BE2C (cell line): ENCODE data around the gene RASL11A.
"Not testable (repeated sequence)": the region's sequence is repeated elsewhere in the genome, so short reads cannot be mapped to it uniquely, and the experiment has no call there.

Experiments
- DNase-seq: peaks from one replicate; pipeline ENCODE4 v3.0.0-alpha.2; 2020
- H3K27me3 ChIP-seq: fragments of 250-450 bp; sonication (Bioruptor Pico); 2 replicates; pipeline ENCODE4 v1.5.1; 2020; ENCODE audit warnings: mild to moderate bottlenecking
- H3K36me3 ChIP-seq: fragments of 250-450 bp; sonication (Bioruptor Pico); 2 replicates; pipeline ENCODE4 v1.5.1; 2020; ENCODE audit warnings: mild to moderate bottlenecking
- H3K4me1 ChIP-seq: fragments of 250-450 bp; sonication (Bioruptor Pico); 2 replicates; pipeline ENCODE4 v1.5.1; 2020
- H3K4me3 ChIP-seq: 2 replicates; pipeline ENCODE4 v1.5.1; 2011; ENCODE audit warnings: low read depth, low read length
- H3K9me3 ChIP-seq: fragments of 250-450 bp; sonication (Bioruptor Pico); 2 replicates; pipeline ENCODE4 v1.5.1; 2020
- TF ChIP-seq, protein P1 (sequence below): IDR thresholded peaks from 2 replicates; pipeline ENCODE4 v1.5.1; 2012; ENCODE audit warnings: mild to moderate bottlenecking, low read depth, low read length

RASL11A gene

GRCh38 chr13:27281420-27281819, 10.8 kb downstream of the RASL11A start:
- Histone ChIP-seq H3K4me1 (no peaks in the 10 kb centered on the region), H3K4me3 (no peak overlapping the region), H3K27me3 (no peaks in the 10 kb centered on the region), H3K9me3 (no peaks in the 10 kb centered on the region), H3K36me3 (no peaks in the 10 kb centered on the region)
- no peak for DNase-seq
- TF ChIP-seq, protein P1, sequence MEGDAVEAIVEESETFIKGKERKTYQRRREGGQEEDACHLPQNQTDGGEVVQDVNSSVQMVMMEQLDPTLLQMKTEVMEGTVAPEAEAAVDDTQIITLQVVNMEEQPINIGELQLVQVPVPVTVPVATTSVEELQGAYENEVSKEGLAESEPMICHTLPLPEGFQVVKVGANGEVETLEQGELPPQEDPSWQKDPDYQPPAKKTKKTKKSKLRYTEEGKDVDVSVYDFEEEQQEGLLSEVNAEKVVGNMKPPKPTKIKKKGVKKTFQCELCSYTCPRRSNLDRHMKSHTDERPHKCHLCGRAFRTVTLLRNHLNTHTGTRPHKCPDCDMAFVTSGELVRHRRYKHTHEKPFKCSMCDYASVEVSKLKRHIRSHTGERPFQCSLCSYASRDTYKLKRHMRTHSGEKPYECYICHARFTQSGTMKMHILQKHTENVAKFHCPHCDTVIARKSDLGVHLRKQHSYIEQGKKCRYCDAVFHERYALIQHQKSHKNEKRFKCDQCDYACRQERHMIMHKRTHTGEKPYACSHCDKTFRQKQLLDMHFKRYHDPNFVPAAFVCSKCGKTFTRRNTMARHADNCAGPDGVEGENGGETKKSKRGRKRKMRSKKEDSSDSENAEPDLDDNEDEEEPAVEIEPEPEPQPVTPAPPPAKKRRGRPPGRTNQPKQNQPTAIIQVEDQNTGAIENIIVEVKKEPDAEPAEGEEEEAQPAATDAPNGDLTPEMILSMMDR: peak; percentile 20; the same call in 1 of the 2 replicates

- no peak for DNase-seq
Measured at GRCh38 chr13:27283906-27284493, 13.4 kb downstream of the RASL11A start.

DNA sequence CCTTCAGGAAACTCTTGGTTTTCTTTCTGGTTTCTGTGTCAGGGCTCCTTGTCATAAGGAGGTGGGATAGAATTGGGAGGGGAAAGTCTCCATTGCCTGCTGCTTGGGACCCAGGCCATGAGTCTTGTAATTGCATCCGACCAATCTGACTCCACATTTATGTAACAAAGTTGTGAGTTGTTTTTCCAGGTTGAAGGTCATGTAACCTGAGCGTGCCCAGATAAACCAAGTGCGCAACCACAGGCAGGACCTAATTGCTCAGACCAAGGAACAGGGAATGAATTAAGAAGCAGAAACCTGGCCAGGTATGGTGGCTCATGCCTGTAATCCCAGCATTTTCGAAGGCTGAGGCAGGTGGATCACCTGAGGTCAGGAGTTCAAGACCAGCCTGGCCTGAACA, 17.8 kb downstream of the RASL11A start:
- Histone ChIP-seq H3K4me3 (no peak overlapping the region), H3K36me3 (no peaks in the 10 kb centered on the region), H3K27me3 (peaks cover 5% of the 10 kb centered on the region), H3K9me3 (no peaks in the 10 kb centered on the region), H3K4me1 (no peaks in the 10 kb centered on the region)
- TF ChIP-seq, protein P1: no peak
- DNase-seq: no peak

More at GRCh38 chr13:27283906-27284493, 13.4 kb downstream of the RASL11A start:
- Histone ChIP-seq H3K9me3 (no peaks in the 10 kb centered on the region), H3K27me3 (no peaks in the 10 kb centered on the region), H3K36me3 (no peaks in the 10 kb centered on the region), H3K4me1 (no peaks in the 10 kb centered on the region), H3K4me3 (no peak overlapping the region)
- TF ChIP-seq, protein P1: peak; percentile 42

DNA sequence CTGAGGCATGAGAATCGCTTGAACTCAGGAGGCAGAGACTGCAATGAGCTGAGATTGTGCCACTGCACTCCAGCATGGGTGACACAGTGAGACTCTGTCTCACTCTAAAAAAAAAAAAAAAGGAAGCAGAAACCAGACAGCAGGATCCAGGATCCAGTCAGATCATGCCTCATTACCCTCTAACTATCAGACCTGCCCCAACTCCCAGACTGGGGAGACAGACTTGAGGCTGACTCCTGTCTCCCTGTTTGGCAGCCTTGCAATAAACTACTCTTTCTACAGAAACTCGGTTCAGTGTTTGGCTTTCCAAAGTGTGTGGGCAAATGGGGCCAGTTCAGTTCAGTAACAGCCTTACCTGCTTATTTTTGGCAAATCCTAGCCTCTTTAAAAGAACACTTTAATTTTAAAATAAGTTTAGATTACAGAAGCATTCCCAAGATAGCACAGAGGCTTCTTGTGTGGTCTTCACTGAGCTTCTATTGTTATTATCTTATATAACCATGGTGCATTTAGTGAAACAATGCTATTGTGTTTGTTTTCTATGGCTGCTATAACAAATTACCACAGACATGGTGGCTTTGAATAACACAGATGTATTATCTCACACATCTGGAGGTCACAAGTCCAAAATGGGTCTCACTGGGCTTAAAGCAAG, 18.5 kb downstream of the RASL11A start:
- peaks cover 10% of the 10 kb centered on the region for H3K27me3 ChIP-seq
- H3K36me3 ChIP-seq: no peaks in the 10 kb centered on the region
- no peaks in the 10 kb centered on the region for H3K4me1 ChIP-seq
- no peak overlapping the region for H3K4me3 ChIP-seq
- DNase-seq: no peak
- TF ChIP-seq, protein P1: no peak
- no peaks in the 10 kb centered on the region for H3K9me3 ChIP-seq

- H3K4me3 ChIP-seq: no peak overlapping the region
- H3K9me3 ChIP-seq: no peaks in the 10 kb centered on the region
- no peak for DNase-seq
- TF ChIP-seq, protein P1: no peak
- no peaks in the 10 kb centered on the region for H3K36me3 ChIP-seq
- peaks cover 26% of the 10 kb centered on the region for H3K27me3 ChIP-seq
- H3K4me1 ChIP-seq: no peaks in the 10 kb centered on the region
Measured at GRCh38 chr13:27290715-27291114, 20.1 kb downstream of the RASL11A start.

DNA sequence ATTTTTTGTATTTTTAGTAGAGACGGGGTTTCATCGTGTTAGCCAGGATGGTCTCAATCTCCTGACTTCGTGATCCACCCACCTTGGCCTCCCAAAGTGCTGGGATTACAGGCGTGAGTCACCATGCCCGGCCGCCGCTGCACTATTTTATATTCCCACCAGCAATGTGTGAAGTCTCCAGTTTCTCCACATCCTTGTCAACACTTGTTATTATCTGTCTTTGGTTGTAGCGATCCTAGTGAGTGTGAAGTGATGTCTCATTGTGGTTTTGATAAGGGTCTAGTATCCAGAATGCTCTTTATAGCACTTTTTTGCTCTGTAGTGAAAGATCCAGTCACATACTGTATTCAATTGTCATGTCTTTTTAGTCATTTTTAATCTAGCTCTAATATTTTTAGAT, 21.3 kb downstream of the RASL11A start:
- not testable (repeated sequence) for DNase-seq, H3K4me3 ChIP-seq, H3K4me1 ChIP-seq, H3K9me3 ChIP-seq, H3K36me3 ChIP-seq
- H3K27me3 ChIP-seq: peaks cover 36% of the 10 kb centered on the region
